Hindlimb muscle (tissue), 1 donor: ENCODE results near the gene OR4K17. TPM values are rescaled to one million over a fixed set of nuclear protein-coding genes. Genes with fewer than 3 reads are reported as not detected.
"Not testable (repeated sequence)": the region's sequence is repeated elsewhere in the genome, so short reads cannot be mapped to it uniquely, and the experiment has no call there.

Experiments used
- DNase-seq: peaks from one replicate; pipeline ENCODE4 v3.0.0-alpha.2; 2013
- polyA plus RNA-seq: library from polyadenylated mRNA; unstranded; fragments of 120-200 nt; gene quantifications from one replicate; pipeline ENCODE4 v1.2.1, GENCODE V29; 2013; ENCODE audit not compliant: insufficient read length

OR4K17 gene
- not detected for polyA plus RNA-seq

GRCh38 chr14:20110438-20110837, at the start of gene OR4K17:
OR4K17 (plus strand) TSS chr14:20110739; CDS start chr14:20117500, 6,761 bp downstream.
- DNase-seq, result no peak

- DNase-seq, result no peak
Measured at GRCh38 chr14:20092050-20092449, 18.5 kb upstream of the OR4K17 start.

- DNase-seq, result no peak
Measured at GRCh38 chr14:20093442-20093841, 17.1 kb upstream of the OR4K17 start.

GRCh38 chr14:20098926-20099770, 11.4 kb upstream of the OR4K17 start:
- DNase-seq, result not testable (repeated sequence)

- DNase-seq, result no peak
Measured at GRCh38 chr14:20112321-20112720, 1.8 kb downstream of the OR4K17 start.

GRCh38 chr14:20116748-20117147, 6.2 kb downstream of the OR4K17 start:
- no peak for DNase-seq

GRCh38 chr14:20118795-20119194, 8.3 kb downstream of the OR4K17 start:
- no peak for DNase-seq

GRCh38 chr14:20138520-20138919, 28.0 kb downstream of the OR4K17 start, which contains the start of gene OR4N5:
OR4N5 (plus strand) TSS chr14:20138820; CDS start chr14:20143736, 4,916 bp downstream.
- DNase-seq, result no peak

- no peak for DNase-seq
Measured at GRCh38 chr14:20143911-20144310, 33.4 kb downstream of the OR4K17 start.

- no peak for DNase-seq
Measured at GRCh38 chr14:20144820-20145219, 34.3 kb downstream of the OR4K17 start.

- DNase-seq, result no peak
Measured at GRCh38 chr14:20164462-20164861, 53.9 kb downstream of the OR4K17 start.

GRCh38 chr14:20167091-20167490, 56.6 kb downstream of the OR4K17 start:
- DNase-seq, result no peak

GRCh38 chr14:20169852-20170251, 59.3 kb downstream of the OR4K17 start:
- DNase-seq, result not testable (repeated sequence)

Other genes starting within 250 kb of the OR4K17 start
- gene OR4K2, start 235.6 kb upstream of the OR4K17 start, polyA plus RNA-seq, result not detected
- gene OR4K5, start 190.1 kb upstream of the OR4K17 start, polyA plus RNA-seq, result not detected
- not detected for gene OR4K1, start 179.8 kb upstream of the OR4K17 start, polyA plus RNA-seq
- not detected for gene OR4K15, start 135.1 kb upstream of the OR4K17 start, polyA plus RNA-seq
- not detected for gene OR4Q2, start 108.6 kb upstream of the OR4K17 start, polyA plus RNA-seq
- not detected for gene OR4K14, start 91.4 kb upstream of the OR4K17 start, polyA plus RNA-seq
- not detected for gene OR4K13, start 74.7 kb upstream of the OR4K17 start, polyA plus RNA-seq
- gene OR4L1, start 50.7 kb upstream of the OR4K17 start, polyA plus RNA-seq, result not detected
- gene OR4N5, start 28.1 kb downstream of the OR4K17 start, polyA plus RNA-seq, result not detected
- not detected for gene OR11G2, start 80.2 kb downstream of the OR4K17 start, polyA plus RNA-seq
- not detected for gene OR11H6, start 113.0 kb downstream of the OR4K17 start, polyA plus RNA-seq
- gene OR11H7, start 118.2 kb downstream of the OR4K17 start, polyA plus RNA-seq, result not detected
- not detected for gene OR11H4, start 128.5 kb downstream of the OR4K17 start, polyA plus RNA-seq
- gene TTC5, start 195.2 kb downstream of the OR4K17 start, polyA plus RNA-seq, result 11.3 TPM
- gene CCNB1IP1, start 222.5 kb downstream of the OR4K17 start, polyA plus RNA-seq, result 58.8 TPM
- 35.5 TPM for gene PARP2, start 232.9 kb downstream of the OR4K17 start, polyA plus RNA-seq